Stimulated activated naive CD4-positive, alpha-beta T cell (primary cell): ENCODE data around the gene NUDT3.
"Not testable (repeated sequence)": the region's sequence is repeated elsewhere in the genome, so short reads cannot be mapped to it uniquely, and the experiment has no call there.

Experiments used
- DNase-seq, 6 experiments: peaks; one replicate each; lab custom pipeline; 2025; lab: John Stamatoyannopoulos, UW

The NUDT3 gene

GRCh38 chr6:34392497-34393190 lies at the start of gene NUDT3:
TSS of gene NUDT3 (minus strand) at chr6:34392669. CDS start at chr6:34392362, 307 bp downstream.
- DNase-seq: peak; percentile 87 to 95 (median 91)

DNA sequence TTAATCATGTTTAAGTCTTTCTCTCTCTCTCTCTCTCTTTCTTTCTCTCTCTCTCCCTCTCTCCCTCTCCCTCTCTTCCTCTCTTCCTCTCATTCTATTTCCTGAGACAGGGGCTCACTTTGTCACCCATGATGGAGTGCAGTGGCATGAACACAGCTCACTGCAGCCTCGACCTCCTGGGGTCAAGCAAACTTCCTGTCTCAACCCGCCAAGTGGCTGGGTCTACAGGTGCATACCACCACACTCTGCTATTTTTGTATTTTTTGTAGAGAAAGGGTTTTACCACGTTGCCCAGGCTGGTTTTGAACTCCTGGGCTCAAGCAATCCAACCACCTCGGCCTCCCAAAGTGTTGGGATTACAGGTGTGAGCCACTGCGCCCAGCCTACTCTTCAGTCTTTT lies 49.1 kb upstream of the NUDT3 start:
- DNase-seq: no peak

DNA sequence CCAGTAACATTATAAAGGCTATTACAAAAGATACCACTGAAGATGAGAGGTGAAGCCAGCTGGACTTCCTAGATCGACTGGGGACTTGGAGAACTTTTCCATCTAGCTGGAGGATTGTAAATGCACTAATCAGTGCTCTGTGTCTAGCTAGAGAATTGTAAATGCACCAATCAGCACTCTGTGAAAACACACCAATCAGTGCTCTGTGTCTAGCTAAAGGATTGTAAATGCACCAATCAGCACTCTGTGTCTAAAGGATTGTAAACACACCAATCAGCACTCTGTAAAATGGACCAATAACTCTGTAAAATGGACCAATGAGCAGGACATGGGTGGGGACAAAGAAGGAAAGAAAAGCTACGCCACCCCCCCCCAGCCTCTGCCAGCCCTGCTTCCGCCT lies 47.0 kb upstream of the NUDT3 start:
- DNase-seq: no peak

DNA sequence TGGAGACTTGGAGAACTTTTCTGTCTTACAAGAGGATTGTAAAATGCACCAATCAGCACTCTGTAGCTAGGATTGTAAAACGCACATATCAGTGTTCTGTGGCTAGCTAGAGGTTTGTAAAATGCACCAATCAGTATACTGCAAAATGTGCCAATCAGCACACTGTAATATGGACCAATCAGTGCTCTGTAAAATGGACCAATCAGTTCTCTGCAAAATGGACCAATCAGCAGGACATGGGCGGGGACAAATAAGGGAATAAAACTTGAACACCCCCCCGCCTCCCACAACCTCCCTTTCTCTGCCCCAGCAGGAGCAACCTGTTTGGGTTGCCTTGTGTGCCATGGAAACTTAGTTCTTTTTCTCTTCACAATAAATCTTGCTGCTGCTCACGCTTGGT lies 46.2 kb upstream of the NUDT3 start:
- no peak for DNase-seq

- DNase-seq: no peak
Observed at GRCh38 chr6:34437644-34437970, 45.1 kb upstream of the NUDT3 start.

DNA sequence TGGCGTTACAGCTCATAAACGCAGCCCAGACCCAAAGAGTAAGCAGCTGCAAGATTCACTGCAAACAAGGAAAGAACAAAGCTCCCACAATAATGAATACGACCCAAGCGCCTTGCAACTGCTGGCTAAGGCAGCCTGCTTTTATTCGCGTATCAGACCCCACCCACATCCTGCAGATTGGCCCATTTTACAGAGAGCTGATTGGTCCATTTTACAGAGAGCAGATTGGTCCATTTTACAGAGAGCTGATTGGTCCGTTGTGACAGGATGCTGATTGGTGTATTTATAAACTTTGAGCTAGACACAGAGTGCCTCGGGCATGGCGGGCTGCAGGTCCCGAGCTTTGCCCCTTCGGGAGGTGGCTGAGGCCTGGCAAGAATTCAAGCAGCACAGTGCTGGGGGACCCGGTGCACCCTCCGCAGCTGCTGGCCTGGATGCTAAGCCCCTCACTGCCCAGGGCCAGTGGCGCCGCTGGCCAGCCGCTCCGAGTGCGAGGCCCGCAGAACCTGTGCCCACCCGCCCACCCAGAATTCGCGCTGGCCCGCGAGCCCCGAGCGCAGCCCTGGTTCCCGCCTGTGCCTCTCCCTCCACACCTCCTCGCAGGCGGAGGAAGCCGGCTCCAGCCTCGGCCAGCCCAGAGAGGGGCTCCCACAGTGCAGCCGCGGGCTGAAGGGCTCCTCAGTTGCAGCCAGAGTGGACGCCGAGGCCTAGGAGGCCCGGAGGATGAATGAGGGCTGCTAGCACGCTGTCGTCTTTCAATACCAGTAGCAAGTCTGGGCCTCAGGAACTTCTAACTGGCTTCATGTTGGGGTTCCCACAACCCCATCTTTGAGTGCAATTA lies 44.6 kb upstream of the NUDT3 start:
- no peak for DNase-seq

- no peak for DNase-seq
Observed at GRCh38 chr6:34435916-34436315, 43.4 kb upstream of the NUDT3 start.

DNA sequence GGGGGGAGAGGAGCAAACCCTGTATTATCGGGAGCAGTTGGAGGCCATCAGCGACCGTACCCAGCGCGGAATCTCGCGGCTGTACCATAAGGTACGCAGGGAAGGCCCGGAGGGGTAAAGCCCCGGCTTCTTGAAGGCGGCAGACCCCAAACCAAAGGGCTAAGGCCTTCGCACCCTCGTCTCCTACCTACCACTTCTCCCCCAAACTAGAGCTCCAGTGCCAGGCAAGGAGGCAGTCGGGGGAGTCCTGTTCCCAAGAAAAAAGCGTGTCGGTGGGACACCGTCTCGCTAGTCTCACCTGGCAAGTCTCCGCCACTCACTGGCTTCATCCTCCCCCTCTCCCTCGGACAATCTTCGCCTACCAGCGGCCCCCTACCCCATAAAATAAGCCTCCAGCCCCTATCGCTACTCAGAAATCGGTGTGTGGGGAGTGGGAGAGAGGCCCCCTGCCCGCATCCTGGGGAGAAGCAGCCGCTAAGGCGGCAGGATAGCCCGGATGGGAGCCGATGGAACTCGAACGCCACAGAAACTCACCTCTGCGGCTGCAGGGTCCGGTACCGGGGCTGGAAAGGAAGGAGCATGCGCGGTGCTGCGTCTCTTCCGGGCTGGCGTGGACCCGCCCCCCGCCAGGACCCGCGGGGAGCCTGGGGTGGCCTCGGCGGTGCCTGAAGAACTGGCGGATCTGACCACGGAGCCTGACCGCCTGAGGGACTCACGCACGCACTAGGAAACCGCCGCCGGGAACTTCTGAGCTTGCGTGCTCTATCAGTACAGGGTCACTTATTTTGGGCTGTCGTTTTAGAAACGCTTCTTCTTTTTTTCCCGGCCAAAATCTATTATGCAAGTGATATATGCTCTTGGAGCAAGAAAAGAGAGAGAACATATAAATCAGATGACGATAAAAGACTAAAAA lies 33.3 kb upstream of the NUDT3 start, which contains the start of gene RPS10:
TSS of gene RPS10 (minus strand) at position 572 of the 913 bp plus-strand sequence. CDS start 848 bp downstream, outside the sequence.
- peak; percentile 77 to 90 (median 84) for DNase-seq

DNA sequence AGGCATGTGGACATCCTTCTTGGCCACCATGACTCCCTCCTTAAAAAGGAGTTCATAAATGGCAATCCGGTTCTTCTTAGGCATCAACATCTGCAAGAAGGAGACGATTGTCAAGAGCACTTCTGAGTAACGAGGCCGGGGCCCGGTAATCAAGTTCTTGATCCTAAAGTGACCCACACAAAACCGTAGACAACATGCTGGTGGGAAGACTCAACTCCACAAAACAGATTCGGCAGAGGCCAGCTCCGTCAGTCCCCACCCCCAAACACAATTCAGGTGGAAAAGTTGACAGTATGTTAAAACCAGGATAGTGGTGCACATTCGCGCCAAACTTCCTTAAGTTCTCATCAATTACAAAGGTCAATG lies 32.6 kb upstream of the NUDT3 start:
- peak in 3 of 6 experiments; percentile 13 to 32 (median 28) for DNase-seq

DNA sequence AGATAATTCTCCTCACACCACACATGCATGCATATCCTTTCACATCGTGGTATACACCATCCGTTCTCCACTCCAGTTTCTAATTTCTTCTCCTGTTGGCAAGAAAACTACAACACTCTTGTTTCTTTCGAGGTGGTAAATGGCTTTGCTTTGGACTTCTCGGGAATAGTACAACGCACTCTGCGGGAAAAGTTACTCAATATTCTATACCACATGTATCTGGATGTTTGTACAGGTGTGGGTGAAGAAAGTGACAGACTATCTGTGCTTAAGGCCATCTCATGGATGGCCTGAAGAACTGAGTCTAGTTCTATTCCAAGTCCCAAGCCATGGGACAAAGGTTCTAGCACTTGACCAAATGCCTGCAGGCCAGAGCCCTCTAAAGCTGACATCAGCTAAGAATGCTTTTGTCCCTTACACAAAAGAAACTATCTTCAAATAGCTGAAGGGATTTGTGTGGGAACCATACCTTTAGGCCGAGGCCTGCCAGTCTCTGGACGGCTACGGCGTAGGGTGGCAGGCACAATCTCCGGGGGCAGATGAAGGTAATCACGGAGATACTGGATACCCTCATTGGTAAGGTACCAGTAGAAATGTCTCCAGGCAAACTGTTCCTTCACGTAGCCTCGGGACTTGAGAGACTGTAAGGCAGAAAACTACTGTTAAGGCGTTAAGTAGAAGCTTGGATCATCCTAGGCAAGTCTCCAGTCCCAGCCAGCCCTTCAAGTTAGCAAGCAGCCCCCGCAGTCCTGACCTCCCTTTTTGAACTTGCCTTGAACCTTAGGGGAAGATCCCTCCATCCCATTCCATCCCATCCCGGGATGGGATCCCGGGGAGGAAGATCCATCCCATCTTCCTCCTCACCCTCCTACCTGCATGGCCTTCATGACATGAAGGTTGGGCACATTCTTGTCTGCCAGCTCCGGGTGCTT lies 32.0 kb upstream of the NUDT3 start:
- no peak for DNase-seq

- DNase-seq: no peak
Observed at GRCh38 chr6:34423254-34423653, 30.8 kb upstream of the NUDT3 start.

DNA sequence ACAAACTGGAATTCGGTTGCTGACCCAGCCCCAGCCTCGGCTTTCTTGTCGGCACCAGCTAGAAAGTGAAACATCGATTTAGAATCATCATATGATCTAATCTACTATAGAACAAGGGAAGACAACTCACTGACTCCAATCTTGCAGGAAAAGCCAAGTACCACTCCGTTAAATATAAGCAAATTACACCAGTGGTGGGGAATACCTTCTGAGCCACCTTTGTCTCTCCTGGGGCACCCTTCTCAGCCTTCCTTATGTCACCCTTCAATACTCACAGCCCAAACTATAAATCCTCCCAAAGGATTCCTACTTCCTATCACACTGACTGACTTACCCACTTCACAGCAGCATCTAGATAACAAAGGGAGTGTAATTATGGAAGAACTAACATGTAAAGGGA lies 25.9 kb upstream of the NUDT3 start:
- DNase-seq: no peak

DNA sequence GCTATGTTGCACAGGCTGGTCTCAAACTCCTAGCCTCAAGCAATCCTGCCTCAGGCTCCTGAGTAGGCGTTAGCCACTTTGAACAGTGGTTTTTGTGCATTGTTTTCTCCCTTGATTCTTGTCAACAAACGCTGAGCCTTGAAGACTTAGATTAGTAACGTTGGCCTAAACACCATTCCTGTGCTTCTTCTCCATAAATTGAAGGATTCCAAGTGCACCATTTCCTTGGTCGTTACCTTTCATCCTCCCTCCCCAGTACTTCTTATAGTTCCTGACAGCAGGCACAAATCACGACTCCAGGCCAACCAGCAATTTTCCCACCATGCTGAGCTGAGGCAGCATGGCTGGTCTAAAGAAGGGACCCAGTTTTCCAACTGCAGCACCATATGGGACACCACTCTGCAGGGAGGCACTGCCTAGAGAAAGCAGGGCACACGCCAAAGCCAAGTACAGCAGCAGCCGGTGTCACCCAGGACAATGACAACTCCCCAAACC lies 24.5 kb upstream of the NUDT3 start:
- no peak for DNase-seq

GRCh38 chr6:34414999-34415858 lies 22.8 kb upstream of the NUDT3 start:
- DNase-seq: peak in 5 of 6 experiments; percentile 23 to 64 (median 42)

- DNase-seq: no peak
Observed at GRCh38 chr6:34412643-34413214, 20.3 kb upstream of the NUDT3 start.

GRCh38 chr6:34412016-34412415 lies 19.5 kb upstream of the NUDT3 start:
- no peak for DNase-seq

DNA sequence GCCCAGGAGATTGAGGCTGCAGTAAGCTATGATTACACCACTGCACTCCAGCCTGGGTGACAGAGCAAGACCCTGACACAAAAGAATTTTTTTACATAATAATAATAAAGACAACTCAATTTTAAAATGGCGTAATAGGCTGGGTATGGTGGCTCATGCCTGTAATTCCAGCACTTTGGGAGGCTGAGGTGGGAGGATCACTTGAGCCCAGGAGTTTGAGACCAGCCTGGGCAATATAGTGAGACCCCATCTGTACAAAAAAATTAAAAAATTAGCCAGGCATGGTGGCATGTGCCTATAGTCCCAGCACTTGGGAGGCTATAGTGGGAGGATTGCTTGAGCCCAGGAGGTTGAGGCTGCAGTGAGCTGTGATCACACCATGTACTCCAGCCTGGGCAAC lies 15.4 kb upstream of the NUDT3 start:
- DNase-seq: not testable (repeated sequence)

- no peak for DNase-seq
Observed at GRCh38 chr6:34396518-34396917, 4.0 kb upstream of the NUDT3 start.

DNA sequence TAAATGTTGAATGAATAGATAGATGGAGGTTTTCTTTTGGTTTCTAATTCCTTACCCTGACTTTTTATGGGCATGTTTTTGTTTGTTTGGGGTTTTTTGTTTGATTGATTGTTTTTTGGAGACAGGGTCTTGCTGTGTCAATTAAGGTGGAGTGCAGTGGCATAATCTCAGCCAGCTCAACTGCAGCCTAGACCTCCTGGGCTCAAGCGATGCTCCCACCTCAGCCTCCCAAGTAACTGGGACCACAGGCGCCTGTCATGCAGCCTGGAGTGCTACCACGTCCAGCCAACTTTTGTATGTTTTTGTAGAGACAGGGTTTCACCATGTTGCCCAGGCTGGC lies 1.5 kb upstream of the NUDT3 start:
- no peak for DNase-seq
